Endodermal cell (in vitro differentiated cells): ENCODE results near the gene TIAL1. TPM values are rescaled to one million over a fixed set of nuclear protein-coding genes. Genes with fewer than 3 reads are reported as not detected.

ENCODE experiments used
- DNase-seq: peaks from one replicate; pipeline ENCODE4 v3.0.0-alpha.2; 2017
- H3K27ac ChIP-seq: 2 replicates; pipeline ENCODE4 v1.5.1; 2013; ENCODE audit warnings: mild to moderate bottlenecking, low read depth, low read length, moderate library complexity
- H3K27me3 ChIP-seq: 2 replicates; pipeline ENCODE4 v1.6.1; 2013; ENCODE audit warnings: mild to moderate bottlenecking, low read length, moderate library complexity; ENCODE audit not compliant: insufficient read depth, control insufficient read depth, poor library complexity, severe bottlenecking
- H3K36me3 ChIP-seq: 2 replicates; pipeline ENCODE4 v1.7.0; 2013; ENCODE audit warnings: mild to moderate bottlenecking, low read length, moderate library complexity; ENCODE audit not compliant: control insufficient read depth, insufficient read depth
- H3K4me1 ChIP-seq: one replicate; pipeline ENCODE4 v1.7.0; 2013; ENCODE audit warnings: low read length; ENCODE audit not compliant: control insufficient read depth, insufficient read depth
- H3K4me3 ChIP-seq: 2 replicates; pipeline ENCODE4 v1.5.1; 2013; ENCODE audit warnings: mild to moderate bottlenecking, low read length, moderate library complexity
- H3K9ac ChIP-seq: 2 replicates; pipeline ENCODE4 v1.6.1; 2013; ENCODE audit warnings: mild to moderate bottlenecking, low read length, moderate library complexity; ENCODE audit not compliant: poor library complexity, severe bottlenecking; ENCODE audit errors: extremely low read depth
- H3K9me3 ChIP-seq: 2 replicates; pipeline ENCODE4 v1.6.1; 2013; ENCODE audit warnings: mild to moderate bottlenecking, low read length, moderate library complexity; ENCODE audit not compliant: control insufficient read depth
- H3K27ac Mint-ChIP-seq: 2 replicates; pipeline ENCODE4 v1.8.0; 2020; ENCODE audit warnings: mixed read lengths
- H3K27me3 Mint-ChIP-seq: 2 replicates; pipeline ENCODE4 v1.8.0; 2021; ENCODE audit warnings: mild to moderate bottlenecking, mixed read lengths; ENCODE audit not compliant: insufficient read depth
- H3K36me3 Mint-ChIP-seq: 2 replicates; pipeline ENCODE4 v1.8.0; 2020; ENCODE audit warnings: low read depth, mixed read lengths
- H3K4me1 Mint-ChIP-seq: 2 replicates; pipeline ENCODE4 v1.8.0; 2020; ENCODE audit warnings: mixed read lengths
- H3K4me3 Mint-ChIP-seq: 2 replicates; pipeline ENCODE4 v1.8.0; 2020; ENCODE audit warnings: mild to moderate bottlenecking, moderate library complexity, mixed read lengths
- H3K9me3 Mint-ChIP-seq: 2 replicates; pipeline ENCODE4 v1.8.0; 2020; ENCODE audit warnings: mild to moderate bottlenecking, mixed read lengths
- WGBS, 2 experiments: methylation state at CpG; one replicate each; pipeline versions ENCODE4 v1.1.5 to v1.1.7; 2013; ENCODE audit warnings: missing lambda C conversion rate in 2 of 2, mixed read lengths in 1 of 2; ENCODE audit not compliant: insufficient coverage in 1 of 2, insufficient read length in 1 of 2; 5-methylcytosine and 5-hydroxymethylcytosine counted together
- total RNA-seq, 2 donors: library from RNA; stranded (reverse); fragmentation: NEBNext Ultra II Directional in 1 of 2; extraction: Animal tissue kit (Norgen Biotek cat#: 25700) in 1 of 2; gene quantifications; 2 replicates in 1 of 2; 3 replicates in 1 of 2; pipeline ENCODE4 v1.2.1, GENCODE V29; 2021
- TF ChIP-seq, protein P1 (sequence below): fragments of 200-600 bp; sonication (generic); conservative IDR thresholded peaks from 2 replicates; pipeline ENCODE4 v1.5.0; 2021; ENCODE audit warnings: antibody characterized with exemption, mild to moderate bottlenecking

Gene TIAL1
- total RNA-seq, 2 donors from 2014 or later, result 156 to 176 TPM

DNA sequence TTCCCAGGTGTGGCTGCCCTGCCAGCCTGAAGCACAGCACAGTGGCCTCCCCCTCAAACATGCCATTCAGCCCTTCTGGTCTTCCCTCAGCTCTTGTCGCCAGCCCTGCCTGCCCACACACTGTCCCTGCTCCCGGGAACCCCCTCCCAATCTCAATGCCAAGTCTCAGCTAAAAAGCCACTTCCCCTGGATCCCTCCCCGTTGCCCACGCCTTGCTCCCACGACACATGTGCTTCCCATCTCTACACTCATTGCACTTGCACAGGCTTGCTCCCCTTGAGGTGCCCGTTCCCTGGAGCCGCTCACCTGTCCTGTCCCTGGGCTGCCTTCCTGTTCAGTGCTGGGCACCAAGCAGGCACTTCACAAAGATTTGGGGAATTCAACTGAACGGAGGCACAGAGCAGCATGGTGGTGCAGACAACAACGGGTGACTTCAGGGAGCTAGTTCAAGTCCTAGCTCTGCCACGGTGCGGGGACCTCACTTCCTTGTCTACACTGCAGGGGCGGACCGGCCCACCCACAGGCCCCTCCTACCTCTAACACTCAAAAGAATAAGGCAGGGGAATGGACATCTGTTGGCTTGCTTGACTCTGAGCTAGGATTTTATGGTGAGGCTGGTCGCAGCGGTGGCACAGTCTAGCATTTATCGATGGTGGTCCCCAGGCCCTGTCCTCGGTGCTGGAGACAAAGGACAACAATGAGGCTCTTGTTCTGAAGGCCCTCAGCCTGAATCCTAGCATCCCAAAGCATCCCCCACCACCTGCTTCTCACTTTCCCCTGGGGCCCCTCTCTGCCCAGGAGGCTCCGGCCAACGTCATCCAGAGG is 72.7 kb downstream of the TIAL1 start:
- Histone ChIP-seq H3K9me3 (no peaks in the 10 kb centered on the region), H3K4me3 (no peak overlapping the region), H3K4me1 (no peaks in the 10 kb centered on the region), H3K27me3 (no peaks in the 10 kb centered on the region), H3K36me3 (no peaks in the 10 kb centered on the region), H3K27ac (no peak overlapping the region), H3K9ac (no peak overlapping the region)
- Mint-ChIP-seq H3K4me3 (no peak overlapping the region), H3K36me3 (no peaks in the 10 kb centered on the region), H3K27me3 (no peaks in the 10 kb centered on the region), H3K9me3 (no peaks in the 10 kb centered on the region), H3K4me1 (no peaks in the 10 kb centered on the region), H3K27ac (no peak overlapping the region)
- no peak for DNase-seq
- WGBS, 2 experiments, result 93 to 98% methylated on average over 12 to 19 of the region's 19 CpGs
- TF ChIP-seq, protein P1, sequence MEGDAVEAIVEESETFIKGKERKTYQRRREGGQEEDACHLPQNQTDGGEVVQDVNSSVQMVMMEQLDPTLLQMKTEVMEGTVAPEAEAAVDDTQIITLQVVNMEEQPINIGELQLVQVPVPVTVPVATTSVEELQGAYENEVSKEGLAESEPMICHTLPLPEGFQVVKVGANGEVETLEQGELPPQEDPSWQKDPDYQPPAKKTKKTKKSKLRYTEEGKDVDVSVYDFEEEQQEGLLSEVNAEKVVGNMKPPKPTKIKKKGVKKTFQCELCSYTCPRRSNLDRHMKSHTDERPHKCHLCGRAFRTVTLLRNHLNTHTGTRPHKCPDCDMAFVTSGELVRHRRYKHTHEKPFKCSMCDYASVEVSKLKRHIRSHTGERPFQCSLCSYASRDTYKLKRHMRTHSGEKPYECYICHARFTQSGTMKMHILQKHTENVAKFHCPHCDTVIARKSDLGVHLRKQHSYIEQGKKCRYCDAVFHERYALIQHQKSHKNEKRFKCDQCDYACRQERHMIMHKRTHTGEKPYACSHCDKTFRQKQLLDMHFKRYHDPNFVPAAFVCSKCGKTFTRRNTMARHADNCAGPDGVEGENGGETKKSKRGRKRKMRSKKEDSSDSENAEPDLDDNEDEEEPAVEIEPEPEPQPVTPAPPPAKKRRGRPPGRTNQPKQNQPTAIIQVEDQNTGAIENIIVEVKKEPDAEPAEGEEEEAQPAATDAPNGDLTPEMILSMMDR, result no peak

Other genes with a start within 250 kb of the TIAL1 start
- gene RGS10, start 54.2 kb downstream of the TIAL1 start, total RNA-seq, result 1 to 10 TPM; 4.3 to 7.5 TPM
- 10 to 100 TPM; 13.4 to 19.5 TPM for gene BAG3, start 54.4 kb upstream of the TIAL1 start, total RNA-seq
- gene INPP5F, start 129.1 kb upstream of the TIAL1 start, total RNA-seq, result 10 to 100 TPM; 74.4 to 75.6 TPM